ENCODE measurements around the gene ZFYVE1.

GRCh38 chr14:72999316-72999715 is 27.6 kb downstream of the ZFYVE1 start:
- TF ChIP-seq CTCF (IDR thresholded peaks at IDR 0.05), result no peak
- no peak for TF ChIP-seq POLR2A (IDR thresholded peaks at IDR 0.05)
